ENCODE results near the gene EVA1B. TPM values are rescaled to one million over a fixed set of nuclear protein-coding genes. Genes with fewer than 3 reads are reported as not detected.
A peak's percentile ranks its signal among the peaks of the same experiment; 100 is the strongest.

The EVA1B gene
- total RNA-seq, 1 donor from 2014 or later: 115 TPM

- Mint-ChIP-seq H3K4me3 (ENCODE audit: unreplicated experiment) (no peak overlapping the region), H3K27me3 (ENCODE audit: unreplicated experiment) (no peaks in the 10 kb centered on the region), H3K27ac (ENCODE audit: unreplicated experiment) (no peak overlapping the region), H3K9me3 (ENCODE audit: unreplicated experiment) (no peaks in the 10 kb centered on the region), H3K4me1 (ENCODE audit: unreplicated experiment) (peaks cover 7% of the 10 kb centered on the region), H3K36me3 (ENCODE audit: unreplicated experiment) (peaks cover 48% of the 10 kb centered on the region)
- peak; percentile 62 for DNase-seq (ENCODE audit: extremely low spot score, unreplicated experiment)
- TF ChIP-seq CTCF (IDR thresholded peaks at IDR 0.05): no peak
Observed at GRCh38 chr1:36287595-36287994, 35.9 kb downstream of the EVA1B start.

GRCh38 chr1:36286802-36287201 lies 36.6 kb downstream of the EVA1B start:
- Mint-ChIP-seq H3K27me3 (ENCODE audit: unreplicated experiment) (no peaks in the 10 kb centered on the region), H3K9me3 (ENCODE audit: unreplicated experiment) (no peaks in the 10 kb centered on the region), H3K4me3 (ENCODE audit: unreplicated experiment) (no peak overlapping the region), H3K27ac (ENCODE audit: unreplicated experiment) (no peak overlapping the region), H3K36me3 (ENCODE audit: unreplicated experiment) (peaks cover 41% of the 10 kb centered on the region), H3K4me1 (ENCODE audit: unreplicated experiment) (peaks cover 7% of the 10 kb centered on the region)
- TF ChIP-seq CTCF (IDR thresholded peaks at IDR 0.05): no peak
- DNase-seq (ENCODE audit: extremely low spot score, unreplicated experiment): peak; percentile 56

GRCh38 chr1:36285443-36286101 lies 37.9 kb downstream of the EVA1B start:
- Mint-ChIP-seq H3K9me3 (ENCODE audit: unreplicated experiment) (no peaks in the 10 kb centered on the region), H3K4me3 (ENCODE audit: unreplicated experiment) (no peak overlapping the region), H3K4me1 (ENCODE audit: unreplicated experiment) (peaks cover 7% of the 10 kb centered on the region), H3K36me3 (ENCODE audit: unreplicated experiment) (peaks cover 35% of the 10 kb centered on the region), H3K27ac (ENCODE audit: unreplicated experiment) (peak overlapping the region; percentile 52), H3K27me3 (ENCODE audit: unreplicated experiment) (no peaks in the 10 kb centered on the region)
- peak; percentile 84 for TF ChIP-seq CTCF (IDR thresholded peaks at IDR 0.05)
- no peak for DNase-seq (ENCODE audit: extremely low spot score, unreplicated experiment)

GRCh38 chr1:36284517-36284916 lies 38.9 kb downstream of the EVA1B start:
- Mint-ChIP-seq H3K4me1 (ENCODE audit: unreplicated experiment) (peaks cover 11% of the 10 kb centered on the region), H3K9me3 (ENCODE audit: unreplicated experiment) (no peaks in the 10 kb centered on the region), H3K4me3 (ENCODE audit: unreplicated experiment) (no peak overlapping the region), H3K27ac (ENCODE audit: unreplicated experiment) (peak overlapping the region; percentile 38), H3K27me3 (ENCODE audit: unreplicated experiment) (no peaks in the 10 kb centered on the region), H3K36me3 (ENCODE audit: unreplicated experiment) (peaks cover 28% of the 10 kb centered on the region)
- TF ChIP-seq CTCF (IDR thresholded peaks at IDR 0.05): no peak
- no peak for DNase-seq (ENCODE audit: extremely low spot score, unreplicated experiment)

GRCh38 chr1:36284061-36284460 lies 39.4 kb downstream of the EVA1B start:
- peak overlapping the region; percentile 38 for H3K27ac Mint-ChIP-seq (ENCODE audit: unreplicated experiment)
- H3K27me3 Mint-ChIP-seq (ENCODE audit: unreplicated experiment): no peaks in the 10 kb centered on the region
- H3K4me1 Mint-ChIP-seq (ENCODE audit: unreplicated experiment): peaks cover 14% of the 10 kb centered on the region
- no peak for TF ChIP-seq CTCF (IDR thresholded peaks at IDR 0.05)
- H3K9me3 Mint-ChIP-seq (ENCODE audit: unreplicated experiment): no peaks in the 10 kb centered on the region
- DNase-seq (ENCODE audit: extremely low spot score, unreplicated experiment): no peak
- H3K36me3 Mint-ChIP-seq (ENCODE audit: unreplicated experiment): peaks cover 24% of the 10 kb centered on the region
- H3K4me3 Mint-ChIP-seq (ENCODE audit: unreplicated experiment): no peak overlapping the region
